CD14-positive monocyte (primary cell): ENCODE results near the gene GXYLT1. TPM values are rescaled to one million over a fixed set of nuclear protein-coding genes. Genes with fewer than 3 reads are reported as not detected.

Experiments used
- DNase-seq, 3 donors: peaks; one replicate each; pipeline ENCODE4 v3.0.0-alpha.2; 2011 to 2022
- H2AFZ ChIP-seq: 2 replicates; pipeline ENCODE4 v1.6.0; 2012; ENCODE audit warnings: mild to moderate bottlenecking, low read depth, low read length, inconsistent platforms; ENCODE audit not compliant: insufficient read depth, poor library complexity, severe bottlenecking
- H3K27ac ChIP-seq, 2 donors: 1 replicate in 1 of 2; 2 replicates in 1 of 2; pipeline ENCODE4 v1.5.1; 2012 to 2013; ENCODE audit warnings: low read length in 2 of 2, control low read depth in 1 of 2, inconsistent platforms in 1 of 2, low read depth in 1 of 2, mild to moderate bottlenecking in 1 of 2
- H3K27me3 ChIP-seq, 2 donors: one replicate each; pipeline versions ENCODE4 v1.6.0 to v1.6.1; 2011 to 2013; ENCODE audit warnings: low read length in 2 of 2; ENCODE audit not compliant: control insufficient read depth in 2 of 2, insufficient read depth in 2 of 2
- H3K36me3 ChIP-seq, 2 donors: replicated peaks in 1 of 2; 1 replicate in 1 of 2; 2 replicates in 1 of 2; pipeline versions ENCODE4 v1.5.1 to v1.6.1; 2012 to 2013; ENCODE audit warnings: low read length in 2 of 2, control low read depth in 1 of 2, inconsistent platforms in 1 of 2, mild to moderate bottlenecking in 1 of 2; ENCODE audit not compliant: insufficient read depth in 2 of 2, control insufficient read depth in 1 of 2
- H3K4me1 ChIP-seq, 2 donors: 1 replicate in 1 of 2; 2 replicates in 1 of 2; pipeline versions ENCODE4 v1.5.1 to v1.6.1; 2012 to 2013; ENCODE audit warnings: low read length in 2 of 2, control low read depth in 1 of 2, inconsistent platforms in 1 of 2, mild to moderate bottlenecking in 1 of 2, moderate library complexity in 1 of 2; ENCODE audit not compliant: insufficient read depth in 2 of 2, control insufficient read depth in 1 of 2
- H3K4me2 ChIP-seq: replicated peaks from 2 replicates; pipeline ENCODE3; 2012; ENCODE audit warnings: low read length, moderate library complexity, mild to moderate bottlenecking; ENCODE audit not compliant: poor library complexity, severe bottlenecking; ENCODE audit errors: extremely low read depth
- H3K4me3 ChIP-seq, 3 experiments: fragments of 200-600 bp in 1 of 3; sonication (generic) in 1 of 3; replicated peaks in 1 of 3; 1 replicate in 2 of 3; 2 replicates in 1 of 3; pipeline ENCODE4 v1.5.1; 2011 to 2013; ENCODE audit warnings: low read length in 3 of 3, mild to moderate bottlenecking in 3 of 3, control low read depth in 2 of 3, low read depth in 2 of 3, inconsistent platforms in 1 of 3, moderate library complexity in 1 of 3
- H3K79me2 ChIP-seq: 2 replicates; pipeline ENCODE4 v1.6.0; 2012; ENCODE audit warnings: mild to moderate bottlenecking, control low read depth, inconsistent platforms, low read length, moderate library complexity; ENCODE audit not compliant: insufficient read depth
- H3K9ac ChIP-seq: 2 replicates; pipeline ENCODE4 v1.6.0; 2017; ENCODE audit warnings: low read length, mild to moderate bottlenecking; ENCODE audit not compliant: insufficient read depth, poor library complexity, severe bottlenecking
- H3K9me3 ChIP-seq, 2 donors: replicated peaks in 1 of 2; 1 replicate in 1 of 2; 2 replicates in 1 of 2; pipeline versions ENCODE4 v1.5.1 to v1.6.1; 2012 to 2013; ENCODE audit warnings: low read length in 2 of 2, control low read depth in 1 of 2; ENCODE audit not compliant: control insufficient read depth in 1 of 2, insufficient read depth in 1 of 2
- H4K20me1 ChIP-seq: 2 replicates; pipeline ENCODE4 v1.6.0; 2012; ENCODE audit warnings: mild to moderate bottlenecking, low read length, control low read depth, moderate library complexity; ENCODE audit not compliant: insufficient read depth
- H3K27ac Mint-ChIP-seq, 7 donors: one replicate each; pipeline ENCODE4 v1.8.0; 2020; ENCODE audit warnings: mild to moderate bottlenecking in 7 of 7, mixed read lengths in 7 of 7, moderate library complexity in 6 of 7, inconsistent platforms in 2 of 7
- H3K27me3 Mint-ChIP-seq, 3 donors: one replicate each; pipeline ENCODE4 v1.8.0; 2021 to 2022; ENCODE audit warnings: low read depth in 3 of 3, mild to moderate bottlenecking in 3 of 3, mixed read lengths in 3 of 3, moderate library complexity in 3 of 3, inconsistent platforms in 1 of 3
- H3K36me3 Mint-ChIP-seq, 2 donors: one replicate each; pipeline ENCODE4 v1.8.0; 2020; ENCODE audit warnings: mixed read lengths in 2 of 2, inconsistent platforms in 1 of 2, mild to moderate bottlenecking in 1 of 2
- H3K4me1 Mint-ChIP-seq: one replicate; pipeline ENCODE4 v1.8.0; 2020; ENCODE audit warnings: mild to moderate bottlenecking, mixed read lengths
- H3K4me3 Mint-ChIP-seq, 2 donors: one replicate each; pipeline ENCODE4 v1.8.0; 2020; ENCODE audit warnings: mild to moderate bottlenecking in 2 of 2, mixed read lengths in 2 of 2, moderate library complexity in 1 of 2
- H3K9me3 Mint-ChIP-seq, 7 donors: one replicate each; pipeline ENCODE4 v1.8.0; 2020 to 2022; ENCODE audit warnings: mixed read lengths in 7 of 7, mild to moderate bottlenecking in 6 of 7, moderate library complexity in 6 of 7, inconsistent platforms in 2 of 7
- CTCF ChIP-seq: fragments of 200-600 bp; IDR thresholded peaks from one replicate; pipeline ENCODE4 v1.8.0; 2022; ENCODE audit warnings: antibody characterized with exemption, mild to moderate bottlenecking
- WGBS: methylation state at CpG from one replicate; pipeline ENCODE4 v1.1.5; 2013; ENCODE audit warnings: missing lambda C conversion rate; ENCODE audit not compliant: insufficient coverage; 5-methylcytosine and 5-hydroxymethylcytosine counted together
- intact Hi-C, 2 donors: fragments of 100-400 bp; cut with micrococcal nuclease; formaldehyde crosslinking; loops; one replicate each; pipeline versions ENCODE4 v1.15.0 to v1.15.1; 2023
- polyA plus RNA-seq, 3 donors: library from polyadenylated mRNA; depleted of rRNA in 1 of 3; unstranded in 2 of 3; stranded (reverse) in 1 of 3; fragments of 300-500 nt in 2 of 3; fragments of >200 nt in 1 of 3; fragmentation: Illumina TruSeq in 2 of 3; gene quantifications; 1 replicate in 2 of 3; 2 replicates in 1 of 3; pipeline ENCODE4 v1.2.3, GENCODE V29; 2012 to 2021

Gene GXYLT1
- polyA plus RNA-seq, 3 donors, result 2.5 to 7.1 (median 4.9) TPM

GRCh38 chr12:42031847-42032564 is 112.7 kb downstream of the GXYLT1 start:
- H3K9me3 ChIP-seq, result no peaks in the 10 kb centered on the region
- intact Hi-C loops, result no loop called here
- no peak overlapping the region for H2AFZ ChIP-seq
- H3K79me2 ChIP-seq, result no peaks in the 10 kb centered on the region
- Mint-ChIP-seq H3K9me3 (peaks cover 0 to 6% (median 0%) of the 10 kb centered on the region in 7 donors), H3K27me3 (peaks cover 0 to 1% (median 0%) of the 10 kb centered on the region in 3 donors), H3K4me1 (no peaks in the 10 kb centered on the region), H3K36me3 (no peaks in the 10 kb centered on the region), H3K4me3 (no peak overlapping the region), H3K27ac (no peak overlapping the region)
- DNase-seq, result no peak
- no peak overlapping the region for H3K4me2 ChIP-seq
- no peaks in the 10 kb centered on the region for H3K4me1 ChIP-seq
- H3K9ac ChIP-seq, result no peak overlapping the region
- H3K36me3 ChIP-seq, result no peaks in the 10 kb centered on the region
- no peak overlapping the region for H3K4me3 ChIP-seq
- TF ChIP-seq CTCF, result no peak
- H3K27ac ChIP-seq, result no peak overlapping the region
- H4K20me1 ChIP-seq, result no peaks in the 10 kb centered on the region
- no peaks in the 10 kb centered on the region for H3K27me3 ChIP-seq
- WGBS, result no CpG with 5 or more reads among the region's 4 CpGs

Other genes with a start within 250 kb of the GXYLT1 start
- gene YAF2, start 93.4 kb upstream of the GXYLT1 start, polyA plus RNA-seq, result 10 to 100 TPM in 1 of 3 donors, 1 to 10 TPM in 2; 6.2 to 11.0 (median 8.5) TPM
- gene ZCRB1, start 181.2 kb upstream of the GXYLT1 start, polyA plus RNA-seq, result 10 to 100 TPM in 2 of 3 donors, 1 to 10 TPM in 1; 9.2 to 34.4 (median 32.2) TPM
- 10 to 100 TPM; 40.7 to 74.8 (median 68.7) TPM for gene PPHLN1, start 181.3 kb upstream of the GXYLT1 start, polyA plus RNA-seq